OCI-LY1 (cell line): ENCODE data around the gene TSC22D1.

Experiments
- CTCF ChIP-seq: fragments of 200-600 bp; sonication (generic), shearing (Covaris generic); IDR thresholded peaks from 2 replicates; pipeline ENCODE4 v1.5.1; 2017; ENCODE audit warnings: mild to moderate bottlenecking, antibody characterized with exemption, low read length, moderate library complexity, mixed read lengths
- EZH2 ChIP-seq: fragments of 200-600 bp; sonication (generic), shearing (Covaris generic); IDR thresholded peaks from 2 replicates; pipeline ENCODE4 v1.8.0; 2017; ENCODE audit warnings: borderline replicate concordance, mixed run types, mild to moderate bottlenecking, antibody characterized with exemption, low read length, moderate library complexity, mixed read lengths

DNA sequence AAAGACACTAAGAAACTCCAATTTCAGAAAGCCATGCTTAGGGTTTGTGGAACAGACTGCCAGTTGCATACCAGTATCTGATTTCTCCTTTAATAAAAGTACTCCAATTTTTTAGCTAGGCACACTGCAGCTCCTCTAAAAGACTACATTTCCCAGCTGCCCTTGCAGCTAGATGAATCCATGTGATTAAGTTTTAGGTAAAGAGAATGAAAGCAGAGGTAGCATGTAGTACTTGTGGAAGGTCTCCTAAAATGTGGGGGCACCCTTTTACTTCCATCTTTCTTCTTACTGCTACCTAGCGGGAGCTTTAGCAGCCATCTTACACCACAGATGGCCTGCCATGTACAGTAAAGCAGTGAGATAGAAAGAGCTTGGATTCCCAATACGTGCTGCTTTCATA, 33.0 kb upstream of the TSC22D1 start:
- TF ChIP-seq CTCF, result no peak
- no peak for TF ChIP-seq EZH2
